OCI-LY7 (cell line): ENCODE data around the gene PALD1.

Experiments
- CTCF ChIP-seq: fragments of 200-600 bp; sonication (generic); conservative IDR thresholded peaks from 2 replicates; pipeline ENCODE4 v1.5.1; 2014; ENCODE audit warnings: mild to moderate bottlenecking, antibody characterized with exemption, low read length, moderate library complexity, mixed read lengths
- EZH2phosphoT487 ChIP-seq: fragments of 200-600 bp; sonication (generic); IDR thresholded peaks from 2 replicates; pipeline ENCODE4 v1.6.1; 2018; ENCODE audit warnings: low read depth, borderline replicate concordance, mild to moderate bottlenecking, mixed run types, antibody characterized with exemption, low read length, moderate library complexity, mixed read lengths

DNA sequence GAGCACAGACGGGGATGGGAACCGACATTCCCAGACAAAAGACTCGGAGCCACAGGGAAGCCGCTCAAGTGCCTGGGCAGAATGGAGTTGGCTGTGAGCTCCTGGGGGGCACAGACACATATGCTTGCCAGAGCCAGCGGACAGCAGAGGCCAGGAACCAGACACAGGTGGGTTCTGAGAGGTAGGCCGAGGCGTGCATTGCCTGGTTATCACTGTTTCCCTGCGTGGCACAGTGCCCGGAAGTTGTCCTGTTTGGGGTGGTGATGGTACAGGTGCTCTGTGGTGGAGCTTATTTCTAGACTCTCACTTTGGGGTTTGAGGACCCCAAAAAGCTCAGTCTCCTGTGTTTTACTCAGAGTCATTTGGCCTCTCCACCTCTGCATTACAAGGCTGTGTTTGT is 2.5 kb downstream of the PALD1 start:
- TF ChIP-seq EZH2phosphoT487 (no peak), CTCF (no peak)
